IPS-18c (cell line): ENCODE results near the gene LRRC52.

ENCODE experiments used
- H3K4me3 ChIP-seq: 2 replicates; pipeline ENCODE4 v1.7.0; 2013; ENCODE audit warnings: low read depth, mild to moderate bottlenecking, low read length, moderate library complexity; ENCODE audit not compliant: insufficient read depth
- H3K9me3 ChIP-seq: one replicate; pipeline ENCODE4 v1.6.1; 2013; ENCODE audit warnings: mild to moderate bottlenecking, low read length, moderate library complexity; ENCODE audit not compliant: control insufficient read depth, insufficient read depth

Gene LRRC52

DNA sequence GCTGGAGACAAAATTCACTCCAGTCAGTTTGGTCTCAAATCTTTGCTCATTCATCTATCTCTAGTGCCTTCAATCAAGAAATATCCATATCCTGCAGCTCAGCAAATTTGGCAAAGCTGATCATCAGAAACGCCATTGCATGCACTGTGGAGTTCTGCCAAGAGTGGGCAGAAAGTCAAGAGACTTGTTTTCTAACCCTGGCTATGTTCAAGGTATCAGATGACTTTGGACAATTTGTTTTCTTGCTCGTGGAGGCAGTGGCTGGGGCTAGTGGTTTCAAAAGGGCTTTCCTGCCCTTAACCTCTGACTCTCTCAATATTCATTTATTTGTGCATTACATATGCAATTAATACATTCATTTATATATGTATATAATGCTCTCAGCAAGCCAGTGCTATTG is 12.8 kb upstream of the LRRC52 start:
- no peaks in the 10 kb centered on the region for H3K9me3 ChIP-seq
- no peak overlapping the region for H3K4me3 ChIP-seq

DNA sequence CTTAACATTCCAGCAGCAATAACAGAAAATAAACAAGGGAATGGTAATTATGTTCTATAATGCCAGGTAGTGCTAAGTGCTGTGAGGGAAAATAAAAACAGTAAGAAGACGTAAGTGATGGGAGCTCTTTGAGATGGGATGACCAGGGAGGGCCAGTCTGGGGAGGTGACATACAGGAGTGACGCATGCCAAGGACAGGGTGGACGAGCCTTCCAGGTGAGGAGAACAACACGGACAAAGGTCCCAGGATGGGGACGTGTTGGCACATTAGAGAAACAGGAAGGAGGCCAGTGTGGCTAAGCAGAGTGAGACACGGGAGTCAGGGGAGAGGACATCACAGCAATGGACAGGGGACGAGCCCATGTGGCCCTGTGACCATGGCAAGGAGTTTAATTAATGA is 11.7 kb upstream of the LRRC52 start:
- no peak overlapping the region for H3K4me3 ChIP-seq
- no peaks in the 10 kb centered on the region for H3K9me3 ChIP-seq

DNA sequence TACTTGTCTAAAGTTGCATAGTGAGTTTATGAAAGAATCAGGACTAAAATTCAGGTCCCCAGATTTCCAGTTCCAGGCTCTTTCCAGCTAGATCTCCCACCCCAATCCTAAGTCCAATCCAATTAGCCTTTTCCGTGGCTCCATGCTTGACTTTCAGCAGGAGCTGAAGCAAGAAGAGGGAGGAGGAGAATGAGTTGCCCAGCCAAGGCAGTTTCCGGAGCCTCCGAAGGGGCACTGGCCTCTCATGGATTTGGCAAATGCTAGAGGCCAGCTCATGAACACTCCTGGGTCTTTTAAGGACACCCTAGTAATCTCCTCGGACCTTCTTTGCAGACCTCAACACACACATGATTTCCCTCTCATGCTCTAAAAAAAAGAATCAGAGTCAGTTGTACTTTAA is 10.5 kb upstream of the LRRC52 start:
- no peaks in the 10 kb centered on the region for H3K9me3 ChIP-seq
- no peak overlapping the region for H3K4me3 ChIP-seq

DNA sequence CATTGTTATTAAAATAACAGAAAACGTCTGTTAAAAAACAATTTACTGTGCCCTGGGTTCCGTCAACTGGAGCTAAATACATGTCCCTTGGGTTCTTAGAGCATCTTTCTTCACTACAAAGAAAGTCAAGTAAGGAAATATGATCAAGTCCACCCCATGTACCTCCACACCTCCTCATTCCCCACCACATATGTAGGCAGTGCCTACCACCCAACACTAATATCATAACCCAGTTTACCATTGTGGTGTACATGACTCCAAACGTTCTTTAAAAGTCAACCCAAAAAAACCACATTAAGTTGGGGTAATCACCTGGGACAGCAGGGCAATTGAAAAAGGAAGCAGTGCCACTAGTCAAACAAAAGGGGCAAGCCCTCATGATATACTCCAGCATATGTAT is 7.8 kb upstream of the LRRC52 start:
- no peak overlapping the region for H3K4me3 ChIP-seq
- H3K9me3 ChIP-seq, result no peaks in the 10 kb centered on the region

DNA sequence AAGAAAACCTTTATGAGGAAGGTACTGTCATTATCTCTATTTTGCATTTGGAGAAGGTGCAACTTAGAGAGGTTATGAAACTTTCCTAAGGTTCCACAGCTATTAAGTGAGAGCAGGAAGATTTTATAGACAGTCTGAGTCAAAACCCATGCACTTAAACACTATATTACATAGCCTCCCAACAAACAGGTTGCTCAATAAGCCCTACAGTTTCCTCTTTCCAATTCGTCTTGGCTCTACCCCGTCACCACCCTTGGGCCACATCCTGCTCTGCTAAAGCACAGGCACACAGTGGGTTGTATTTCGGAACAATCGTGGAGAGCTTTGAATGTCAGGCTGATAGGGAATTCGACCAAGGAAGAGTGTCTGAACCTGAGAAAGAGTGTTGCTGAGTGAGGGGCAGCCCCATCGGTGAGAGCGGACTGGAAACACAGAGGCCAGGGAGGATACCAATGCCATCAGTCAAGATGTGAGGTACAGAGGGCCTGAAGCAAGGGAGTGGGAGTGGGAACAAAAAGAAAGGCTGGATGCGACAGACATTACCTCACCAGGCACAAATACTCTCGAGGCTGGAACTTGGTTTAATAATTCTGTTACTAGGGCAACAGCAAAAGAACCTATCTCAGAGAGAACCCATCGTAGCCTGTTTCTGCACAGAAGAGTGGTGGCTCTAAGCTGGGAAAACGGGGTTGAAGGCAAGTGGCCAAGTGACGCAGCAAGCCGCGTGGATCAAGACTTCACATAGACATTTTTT is 6.3 kb upstream of the LRRC52 start:
- no peak overlapping the region for H3K4me3 ChIP-seq
- no peaks in the 10 kb centered on the region for H3K9me3 ChIP-seq

DNA sequence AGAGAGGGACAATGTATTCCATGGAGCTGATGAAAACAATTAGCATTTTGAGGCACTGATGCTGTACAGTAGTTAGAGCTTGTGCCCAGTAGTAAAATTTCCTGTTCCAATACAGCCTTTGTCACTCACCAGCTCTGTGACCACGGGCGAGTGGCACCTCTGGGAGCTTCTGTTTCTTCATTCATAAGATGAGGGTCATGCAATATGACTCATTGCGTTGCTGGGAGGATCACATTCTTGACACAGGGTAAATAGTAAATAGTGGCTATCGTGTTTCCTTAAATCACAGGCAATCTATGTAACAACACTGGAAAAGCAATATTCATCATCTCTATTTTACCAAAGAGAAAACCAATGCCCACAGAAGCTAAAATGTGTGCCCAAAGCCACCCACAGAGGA is 4.5 kb upstream of the LRRC52 start:
- Histone ChIP-seq H3K4me3 (no peak overlapping the region), H3K9me3 (no peaks in the 10 kb centered on the region)

DNA sequence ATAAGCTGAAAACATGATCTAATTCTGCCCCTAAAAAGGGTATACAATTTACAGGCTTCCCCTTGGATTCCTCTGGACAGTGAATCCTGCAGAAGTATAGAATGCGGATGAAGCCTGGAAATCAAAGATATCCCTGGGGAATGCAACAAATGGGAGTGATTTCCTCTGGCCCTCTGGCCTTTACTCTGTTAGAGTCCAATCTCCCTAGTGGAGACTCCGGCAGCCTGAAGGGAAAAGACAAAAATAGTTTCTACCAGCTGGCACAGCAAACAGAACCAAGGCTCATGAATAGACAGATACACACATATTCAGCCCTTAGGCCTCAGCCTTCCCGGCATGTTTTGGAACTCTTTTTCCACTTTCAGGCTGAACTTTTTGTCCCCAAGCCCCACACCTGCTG is 3.9 kb upstream of the LRRC52 start:
- Histone ChIP-seq H3K4me3 (no peak overlapping the region), H3K9me3 (no peaks in the 10 kb centered on the region)

DNA sequence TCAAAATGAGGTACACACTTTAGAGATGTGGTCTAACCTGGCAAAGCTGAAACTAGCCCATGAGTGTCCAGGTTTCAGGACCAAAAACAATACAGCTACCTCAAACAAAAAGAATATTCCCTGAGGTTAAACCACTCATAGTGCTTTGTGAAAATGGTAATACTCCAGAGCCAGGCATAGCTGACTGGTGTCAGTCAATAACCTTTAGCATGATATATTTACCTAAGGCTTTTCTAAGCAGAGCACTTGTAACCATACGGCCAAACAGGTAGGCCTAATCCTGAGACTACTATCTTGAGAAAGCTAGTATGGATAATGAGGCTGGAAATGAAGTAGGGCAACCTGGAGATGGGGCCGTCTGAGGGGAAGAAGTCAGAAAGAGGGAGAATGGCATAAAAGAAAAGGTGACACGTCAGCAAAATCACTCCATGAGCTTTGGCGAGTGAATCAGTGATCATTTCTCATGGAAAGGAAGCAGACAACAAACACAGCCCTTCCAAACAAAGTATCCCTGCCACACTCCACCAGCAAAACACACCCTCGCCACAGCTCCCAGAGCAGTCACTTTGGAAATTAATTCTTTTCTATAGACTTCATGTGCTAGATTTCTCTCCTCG is 1.7 kb upstream of the LRRC52 start:
- H3K4me3 ChIP-seq, result no peak overlapping the region
- no peaks in the 10 kb centered on the region for H3K9me3 ChIP-seq

DNA sequence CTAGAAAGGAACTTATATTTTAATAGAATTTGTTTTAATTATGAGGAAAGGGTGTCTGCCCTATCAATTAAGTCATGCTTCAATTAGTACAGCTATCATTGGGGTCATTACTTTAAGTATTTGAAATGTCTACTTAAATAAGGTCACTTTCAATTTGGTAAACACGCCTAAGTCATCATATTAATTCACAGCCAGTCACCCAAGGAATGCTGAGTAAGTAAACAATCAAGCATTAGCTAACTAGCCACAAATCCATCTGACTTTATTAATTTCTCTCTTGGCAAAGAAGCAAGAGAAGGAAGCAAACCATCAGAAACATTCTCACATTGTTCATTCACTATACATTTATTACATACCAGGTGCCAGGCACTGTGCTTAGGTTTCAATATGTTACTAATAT is 1.2 kb upstream of the LRRC52 start:
- Histone ChIP-seq H3K4me3 (no peak overlapping the region), H3K9me3 (no peaks in the 10 kb centered on the region)

DNA sequence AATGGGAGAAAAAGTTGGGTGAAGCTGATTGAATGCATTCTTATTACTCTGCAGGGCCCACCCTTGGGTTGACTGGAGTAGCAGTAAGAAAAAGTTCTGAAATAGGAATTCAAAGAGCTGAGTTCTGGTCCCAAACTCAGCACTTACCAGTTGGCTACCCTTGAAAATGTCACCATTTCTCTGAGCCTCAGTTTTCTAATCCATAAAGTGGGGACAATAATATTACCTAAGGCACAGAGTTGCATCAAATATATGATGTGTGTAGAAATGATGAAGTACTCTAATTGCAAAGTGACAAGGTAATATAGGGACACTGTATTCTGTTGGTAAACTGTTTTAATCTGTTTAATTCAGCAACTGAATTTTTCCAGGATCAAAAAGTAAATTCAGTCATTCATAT is 1.2 kb downstream of the LRRC52 start:
- no peak overlapping the region for H3K4me3 ChIP-seq
- H3K9me3 ChIP-seq, result no peaks in the 10 kb centered on the region

DNA sequence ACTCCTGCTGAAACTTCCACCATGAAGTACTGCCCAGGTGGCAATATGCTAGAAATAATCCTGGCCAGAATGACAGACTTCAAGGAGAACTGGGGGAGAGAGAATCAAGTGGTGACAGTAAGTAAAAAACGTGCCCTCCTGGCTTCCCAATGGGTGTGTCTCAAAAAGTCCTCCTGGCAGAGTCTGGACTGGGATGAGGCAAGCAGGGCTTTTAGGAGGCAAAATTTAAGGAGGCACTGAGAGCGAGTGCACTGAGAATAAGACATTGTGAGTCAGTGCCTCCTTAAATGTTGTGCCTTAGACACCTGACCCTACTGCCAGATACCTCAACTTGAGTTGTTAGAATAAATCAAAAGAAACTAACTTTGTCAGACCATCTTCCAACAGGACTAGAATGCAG is 2.2 kb downstream of the LRRC52 start:
- H3K9me3 ChIP-seq, result no peaks in the 10 kb centered on the region
- H3K4me3 ChIP-seq, result no peak overlapping the region

DNA sequence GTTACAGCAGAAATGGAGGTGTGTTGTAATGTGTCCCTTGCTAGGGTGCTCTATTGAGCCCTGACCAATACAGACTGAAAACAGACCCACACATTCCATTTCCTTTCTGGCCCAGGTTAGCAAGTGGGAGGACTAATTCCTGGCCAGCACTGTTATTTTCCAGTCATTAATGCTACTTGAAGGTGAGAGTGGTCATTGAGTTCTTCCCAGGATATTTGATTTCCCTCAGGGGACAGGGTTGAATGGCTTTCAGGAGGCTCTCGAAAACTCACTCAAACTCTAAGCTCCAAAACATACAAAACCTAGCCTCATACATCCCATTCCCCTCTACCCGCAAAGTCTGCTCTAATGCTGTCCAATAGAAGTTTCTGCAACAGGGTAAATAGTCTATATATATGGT is 6.2 kb downstream of the LRRC52 start:
- no peak overlapping the region for H3K4me3 ChIP-seq
- no peaks in the 10 kb centered on the region for H3K9me3 ChIP-seq

DNA sequence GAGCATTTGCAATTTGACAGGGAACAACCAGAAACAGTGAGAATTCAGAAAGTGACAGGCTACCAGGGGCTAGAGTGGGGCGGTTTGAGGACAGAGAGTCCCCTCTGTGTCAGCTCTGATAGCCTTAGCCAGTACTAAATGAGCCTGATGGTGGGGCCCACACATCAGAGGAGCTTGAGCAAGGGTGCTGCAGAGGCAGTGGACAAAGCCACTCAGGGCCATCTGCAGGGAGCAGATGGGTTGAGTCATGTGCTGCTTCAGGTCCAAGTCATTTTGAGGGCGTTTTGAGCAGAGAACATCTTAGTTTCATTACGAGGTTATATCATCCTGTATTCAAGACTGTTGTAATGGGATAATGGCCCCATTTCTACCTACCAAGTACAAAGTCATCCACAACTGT is 7.7 kb downstream of the LRRC52 start:
- Histone ChIP-seq H3K9me3 (no peaks in the 10 kb centered on the region), H3K4me3 (no peak overlapping the region)

DNA sequence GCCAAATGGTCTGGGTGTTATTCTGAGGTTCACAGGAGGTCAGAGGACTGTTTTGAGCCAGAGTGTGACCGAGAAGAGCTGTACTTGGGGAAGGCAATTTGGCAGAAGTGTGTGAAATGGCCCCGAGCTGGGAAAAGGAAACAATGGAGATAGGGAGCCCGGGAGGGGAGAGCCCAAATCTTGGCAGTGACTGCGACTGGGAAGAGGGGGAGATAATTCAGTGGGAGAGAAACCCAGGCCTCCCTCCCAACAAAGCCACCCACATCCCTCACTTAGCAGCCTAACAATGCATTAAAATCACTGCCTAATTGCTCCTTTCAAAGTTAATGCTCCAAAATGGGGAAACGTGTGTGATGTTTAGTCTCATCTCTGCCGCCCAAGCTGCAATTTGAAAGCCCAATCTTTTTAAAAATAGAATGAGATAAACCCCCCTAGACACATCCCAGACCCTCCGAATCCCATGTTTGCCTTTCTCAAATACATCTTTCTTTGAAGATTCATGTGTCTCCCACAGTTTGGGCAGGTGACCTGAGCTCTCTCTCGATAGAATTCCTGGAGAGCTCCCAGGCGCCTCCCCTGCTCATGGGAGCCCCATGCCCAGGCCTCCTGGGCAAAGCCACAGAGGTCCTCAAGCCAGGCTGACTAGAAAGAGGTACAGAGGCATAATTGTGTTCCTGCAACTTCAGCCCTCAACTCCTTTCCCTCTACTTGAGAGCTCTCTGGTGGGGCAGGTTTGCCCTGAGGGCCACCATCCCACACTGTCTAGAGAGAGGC is 17.3 kb downstream of the LRRC52 start:
- H3K9me3 ChIP-seq, result no peaks in the 10 kb centered on the region
- H3K4me3 ChIP-seq, result no peak overlapping the region

DNA sequence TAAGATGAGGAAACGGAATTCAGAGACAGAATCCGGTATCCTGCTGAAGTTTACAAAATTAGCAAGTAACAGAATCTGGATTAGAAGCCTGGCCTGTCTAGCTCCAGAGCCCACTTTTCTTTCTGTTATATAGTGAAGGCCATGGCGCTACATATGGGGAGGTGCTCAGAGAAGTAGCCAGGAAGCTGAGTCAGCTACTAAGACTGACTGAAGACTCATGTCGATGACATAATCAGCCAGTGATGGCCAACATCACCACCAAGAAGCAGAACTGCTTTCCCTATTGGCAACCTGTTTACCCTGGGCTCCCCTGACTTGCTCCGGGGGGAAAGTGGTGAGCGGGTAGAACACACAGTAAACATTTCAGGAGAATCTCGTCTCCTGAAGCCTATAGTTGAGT is 18.8 kb downstream of the LRRC52 start:
- Histone ChIP-seq H3K4me3 (no peak overlapping the region), H3K9me3 (no peaks in the 10 kb centered on the region)

DNA sequence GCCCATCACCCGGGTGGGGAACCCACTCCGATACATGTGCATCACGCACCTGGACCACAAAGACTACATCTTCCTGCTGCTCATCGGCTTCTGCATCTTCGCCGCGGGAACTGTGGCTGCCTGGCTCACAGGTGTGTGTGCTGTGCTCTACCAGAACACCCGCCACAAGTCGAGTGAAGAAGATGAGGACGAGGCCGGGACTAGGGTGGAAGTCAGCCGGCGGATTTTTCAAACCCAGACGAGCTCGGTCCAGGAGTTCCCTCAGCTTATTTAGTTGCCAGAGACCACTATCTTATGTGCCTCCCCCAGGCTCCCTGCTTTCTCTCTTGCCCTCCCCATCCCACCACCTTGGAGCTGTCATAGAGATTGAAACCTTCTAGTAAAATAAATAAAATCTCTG is 19.8 kb downstream of the LRRC52 start:
- H3K9me3 ChIP-seq, result no peaks in the 10 kb centered on the region
- no peak overlapping the region for H3K4me3 ChIP-seq

DNA sequence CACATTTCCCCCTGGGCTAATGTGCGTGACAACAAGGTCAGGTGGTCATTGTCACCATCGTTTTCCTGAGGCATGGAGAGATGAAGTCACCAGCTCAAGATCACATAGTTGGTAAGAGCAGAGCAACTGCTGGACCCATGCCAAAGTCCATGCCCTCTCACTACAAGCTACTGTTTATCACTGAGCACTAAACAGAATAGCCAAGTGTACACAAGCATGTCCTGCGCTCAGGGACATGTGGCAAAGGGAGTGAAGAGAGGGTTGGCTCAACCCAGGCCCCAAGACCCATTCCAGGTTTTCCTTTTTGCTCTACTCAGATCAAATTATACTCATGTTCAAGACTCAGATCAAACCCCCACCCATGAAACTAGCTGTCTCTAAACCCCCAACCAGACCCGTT is 20.8 kb downstream of the LRRC52 start:
- H3K4me3 ChIP-seq, result no peak overlapping the region
- no peaks in the 10 kb centered on the region for H3K9me3 ChIP-seq

DNA sequence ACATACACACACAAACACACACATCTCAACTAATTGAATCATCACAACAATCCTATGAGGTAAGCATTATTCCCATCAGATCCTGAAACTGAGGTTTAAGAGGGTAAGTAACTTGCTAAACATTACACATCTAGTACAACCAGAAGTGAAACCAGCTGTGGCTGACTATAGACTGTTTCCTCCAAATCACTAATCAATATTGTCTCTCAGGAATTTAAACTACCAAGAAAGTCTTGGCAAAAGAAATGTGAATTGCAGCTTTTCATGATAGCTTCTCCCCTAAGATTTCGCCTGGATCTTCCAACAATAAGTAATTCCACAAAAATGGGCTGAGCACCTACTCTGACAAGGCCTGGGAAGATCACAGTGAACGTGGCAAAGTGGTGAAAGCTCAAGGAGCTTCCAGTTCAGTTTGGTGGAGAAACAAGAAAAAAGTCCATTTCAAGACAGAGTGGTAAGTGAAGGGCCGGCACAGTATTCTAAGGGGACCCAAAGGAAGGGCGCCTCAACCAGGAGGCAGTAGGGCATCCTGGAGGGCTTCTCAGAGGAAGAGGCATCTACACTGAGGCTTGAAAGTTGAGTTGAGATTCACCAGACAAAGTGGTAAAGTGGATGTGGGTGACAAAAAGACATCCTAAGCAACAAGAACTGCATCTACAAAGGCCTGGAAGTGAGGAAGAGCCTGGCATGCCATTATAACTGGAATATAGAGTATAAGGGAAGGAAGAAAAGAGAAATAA is 22.1 kb downstream of the LRRC52 start:
- Histone ChIP-seq H3K9me3 (peaks cover 2% of the 10 kb centered on the region), H3K4me3 (no peak overlapping the region)
